Measurements from ENCODE around the gene TDRKH.

The TDRKH gene

DNA sequence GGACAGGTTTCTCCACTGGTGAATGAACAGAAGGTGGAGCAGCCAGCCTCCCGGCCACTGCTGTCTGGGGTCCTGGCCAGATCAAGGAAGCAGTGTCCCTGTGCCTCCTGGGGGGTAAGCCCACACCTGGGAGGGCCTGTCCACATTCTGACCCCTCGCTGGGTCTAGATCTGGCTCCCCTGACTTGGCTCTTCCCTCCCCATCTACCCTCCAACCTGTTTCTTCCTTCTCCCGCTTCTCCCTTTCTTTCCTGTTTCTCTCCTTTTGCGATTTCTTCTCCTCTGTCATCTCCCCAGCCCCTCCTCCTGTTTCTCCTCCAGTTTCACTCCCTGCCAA, 40.9 kb upstream of the TDRKH start:
- H4K20me1 ChIP-seq (ENCODE audit: insufficient read depth): no peaks in the 10 kb centered on the region
- H3K27me3 ChIP-seq (ENCODE audit: insufficient read depth, low read depth): no peaks in the 10 kb centered on the region
- H3K4me2 ChIP-seq: no peak overlapping the region
- no peak overlapping the region for H3K9ac ChIP-seq
- no peak overlapping the region for H3K4me3 ChIP-seq (IDR thresholded peaks at IDR 0.05; ENCODE audit: insufficient read depth, low read depth, low read length)
- peak overlapping the region; percentile 47; the same call in 1 of the 2 replicates for H2AFZ ChIP-seq (ENCODE audit: low read depth)
- H3K4me1 ChIP-seq (ENCODE audit: low read depth, poor library complexity, severe bottlenecking): peaks cover 37% of the 10 kb centered on the region
- H3K36me3 ChIP-seq (ENCODE audit: insufficient read depth): no peaks in the 10 kb centered on the region
- H3K27ac ChIP-seq: no peak overlapping the region
- no peaks in the 10 kb centered on the region for H3K79me2 ChIP-seq (ENCODE audit: insufficient read depth, low read depth)
- TF ChIP-seq, protein P1, sequence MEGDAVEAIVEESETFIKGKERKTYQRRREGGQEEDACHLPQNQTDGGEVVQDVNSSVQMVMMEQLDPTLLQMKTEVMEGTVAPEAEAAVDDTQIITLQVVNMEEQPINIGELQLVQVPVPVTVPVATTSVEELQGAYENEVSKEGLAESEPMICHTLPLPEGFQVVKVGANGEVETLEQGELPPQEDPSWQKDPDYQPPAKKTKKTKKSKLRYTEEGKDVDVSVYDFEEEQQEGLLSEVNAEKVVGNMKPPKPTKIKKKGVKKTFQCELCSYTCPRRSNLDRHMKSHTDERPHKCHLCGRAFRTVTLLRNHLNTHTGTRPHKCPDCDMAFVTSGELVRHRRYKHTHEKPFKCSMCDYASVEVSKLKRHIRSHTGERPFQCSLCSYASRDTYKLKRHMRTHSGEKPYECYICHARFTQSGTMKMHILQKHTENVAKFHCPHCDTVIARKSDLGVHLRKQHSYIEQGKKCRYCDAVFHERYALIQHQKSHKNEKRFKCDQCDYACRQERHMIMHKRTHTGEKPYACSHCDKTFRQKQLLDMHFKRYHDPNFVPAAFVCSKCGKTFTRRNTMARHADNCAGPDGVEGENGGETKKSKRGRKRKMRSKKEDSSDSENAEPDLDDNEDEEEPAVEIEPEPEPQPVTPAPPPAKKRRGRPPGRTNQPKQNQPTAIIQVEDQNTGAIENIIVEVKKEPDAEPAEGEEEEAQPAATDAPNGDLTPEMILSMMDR (conservative IDR thresholded peaks at IDR 0.05; ENCODE audit: low read depth, low read length): 0 out of 2 replicates have a peak, but pooled peaks have one; percentile 1

DNA sequence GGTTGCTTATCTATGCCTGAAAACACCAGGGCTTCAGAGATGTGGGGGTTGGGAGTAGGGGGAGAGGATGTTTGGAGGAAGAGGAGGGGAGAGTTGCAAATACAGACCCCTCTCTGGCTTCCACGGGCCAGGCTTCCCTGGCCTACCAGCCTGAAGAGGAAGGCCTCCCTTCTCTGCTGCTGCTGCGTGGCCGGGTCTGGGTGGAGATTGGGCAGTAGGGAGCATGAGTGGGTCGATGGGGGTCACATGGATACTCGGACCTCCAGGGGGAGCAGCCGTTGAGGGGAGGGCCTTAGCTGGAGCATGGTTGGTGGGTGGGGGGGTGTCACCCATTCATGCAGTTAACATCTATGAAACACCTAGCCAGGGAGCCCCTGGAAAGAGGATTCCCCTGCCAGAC, 39.8 kb upstream of the TDRKH start:
- Histone ChIP-seq H3K9ac (no peak overlapping the region), H3K36me3 (ENCODE audit: insufficient read depth) (no peaks in the 10 kb centered on the region), H3K4me2 (no peak overlapping the region), H2AFZ (ENCODE audit: low read depth) (no peak overlapping the region), H3K79me2 (ENCODE audit: insufficient read depth, low read depth) (no peaks in the 10 kb centered on the region), H3K4me1 (ENCODE audit: low read depth, poor library complexity, severe bottlenecking) (peaks cover 30% of the 10 kb centered on the region), H3K4me3 (IDR thresholded peaks at IDR 0.05; ENCODE audit: insufficient read depth, low read depth, low read length) (no peak overlapping the region), H3K27me3 (ENCODE audit: insufficient read depth, low read depth) (no peaks in the 10 kb centered on the region), H3K27ac (no peak overlapping the region), H4K20me1 (ENCODE audit: insufficient read depth) (no peaks in the 10 kb centered on the region)
- TF ChIP-seq, protein P1 (conservative IDR thresholded peaks at IDR 0.05; ENCODE audit: low read depth, low read length): no peak

DNA sequence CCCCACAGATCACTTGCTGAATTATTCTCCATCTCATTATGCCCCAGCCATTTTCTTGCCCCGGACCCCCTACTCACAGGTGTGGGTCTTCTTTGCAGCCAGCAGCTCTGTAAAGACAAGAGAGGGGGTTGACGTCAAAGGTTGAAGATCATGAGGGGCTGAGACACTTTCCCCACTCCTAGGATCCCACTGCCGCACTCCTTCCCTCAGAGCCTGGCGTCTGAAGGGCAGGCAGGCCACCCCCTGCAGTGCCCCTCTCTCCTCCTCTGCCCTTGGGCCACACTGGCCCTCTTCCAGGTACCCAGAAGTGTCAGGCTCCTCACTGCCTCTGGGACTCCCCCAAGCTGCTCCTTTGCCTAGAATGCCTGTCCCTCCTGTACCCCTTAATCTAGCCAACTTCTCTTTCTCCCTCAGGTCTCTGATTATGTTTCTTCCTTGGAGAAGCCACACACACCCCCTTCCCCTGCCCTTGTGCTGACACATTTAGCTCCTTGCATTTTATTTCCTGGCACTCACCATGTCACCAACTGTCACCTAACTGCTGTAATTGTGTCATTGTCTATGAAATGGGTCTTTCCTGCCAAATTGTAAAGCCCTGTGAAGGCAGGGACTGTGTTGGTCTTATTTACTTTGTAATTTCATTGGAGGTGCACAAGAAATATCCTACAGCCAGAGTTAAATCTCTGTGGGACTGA, 39.2 kb upstream of the TDRKH start:
- TF ChIP-seq, protein P1 (conservative IDR thresholded peaks at IDR 0.05; ENCODE audit: low read depth, low read length): no peak
- Histone ChIP-seq H3K27ac (no peak overlapping the region), H3K36me3 (ENCODE audit: insufficient read depth) (no peaks in the 10 kb centered on the region), H3K4me3 (IDR thresholded peaks at IDR 0.05; ENCODE audit: insufficient read depth, low read depth, low read length) (no peak overlapping the region), H3K9ac (no peak overlapping the region), H4K20me1 (ENCODE audit: insufficient read depth) (no peaks in the 10 kb centered on the region), H3K79me2 (ENCODE audit: insufficient read depth, low read depth) (no peaks in the 10 kb centered on the region), H2AFZ (ENCODE audit: low read depth) (no peak overlapping the region), H3K4me1 (ENCODE audit: low read depth, poor library complexity, severe bottlenecking) (peaks cover 26% of the 10 kb centered on the region), H3K27me3 (ENCODE audit: insufficient read depth, low read depth) (no peaks in the 10 kb centered on the region; the same call in 1 of the 2 replicates), H3K4me2 (no peak overlapping the region)

DNA sequence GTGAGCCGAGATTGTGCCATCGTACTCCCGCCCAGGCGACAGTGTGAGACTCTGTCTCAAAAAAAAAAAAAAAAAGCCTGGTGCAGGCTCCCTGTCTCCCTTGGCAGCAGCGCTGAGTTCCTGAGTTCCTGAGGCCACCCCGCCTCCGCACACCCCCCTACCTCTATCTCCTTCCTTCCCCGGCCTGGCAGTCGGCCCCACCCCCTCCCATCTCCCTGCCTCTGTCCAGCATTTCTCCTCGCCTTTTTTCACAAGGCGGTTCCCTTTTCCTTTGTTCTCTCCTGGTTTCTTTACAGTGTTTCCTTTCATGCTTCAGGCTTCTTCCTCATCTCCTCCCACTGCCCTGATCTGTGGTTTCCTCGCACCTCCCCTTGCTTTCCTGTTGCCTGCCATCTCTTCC, 38.6 kb upstream of the TDRKH start:
- H3K27ac ChIP-seq: no peak overlapping the region

More for the DNA sequence above, 38.6 kb upstream of the TDRKH start:
- Histone ChIP-seq H3K4me2 (no peak overlapping the region), H2AFZ (ENCODE audit: low read depth) (no peak overlapping the region), H4K20me1 (ENCODE audit: insufficient read depth) (no peaks in the 10 kb centered on the region), H3K79me2 (ENCODE audit: insufficient read depth, low read depth) (no peaks in the 10 kb centered on the region), H3K4me1 (ENCODE audit: low read depth, poor library complexity, severe bottlenecking) (peaks cover 20% of the 10 kb centered on the region), H3K4me3 (IDR thresholded peaks at IDR 0.05; ENCODE audit: insufficient read depth, low read depth, low read length) (no peak overlapping the region), H3K36me3 (ENCODE audit: insufficient read depth) (no peaks in the 10 kb centered on the region), H3K27me3 (ENCODE audit: insufficient read depth, low read depth) (no peaks in the 10 kb centered on the region; the same call in 1 of the 2 replicates), H3K9ac (no peak overlapping the region)
- TF ChIP-seq, protein P1 (conservative IDR thresholded peaks at IDR 0.05; ENCODE audit: low read depth, low read length): no peak

Data from KMS-11 (cell line).